Osteocyte (in vitro differentiated cells): ENCODE results near the gene NDUFAF2. TPM values are rescaled to one million over a fixed set of nuclear protein-coding genes. Genes with fewer than 3 reads are reported as not detected.

ENCODE experiments used
- DNase-seq: peaks from one replicate; pipeline ENCODE4 v3.0.0; 2021; ENCODE audit warnings: mixed read lengths; ENCODE audit not compliant: unreplicated experiment; ENCODE audit errors: extremely low spot score
- H3K27ac Mint-ChIP-seq: one replicate; pipeline ENCODE4 v1.8.0; 2021; ENCODE audit warnings: mild to moderate bottlenecking, mixed read lengths; ENCODE audit not compliant: unreplicated experiment
- H3K27me3 Mint-ChIP-seq: one replicate; pipeline ENCODE4 v1.8.0; 2021; ENCODE audit warnings: mixed read lengths; ENCODE audit not compliant: unreplicated experiment
- H3K36me3 Mint-ChIP-seq: one replicate; pipeline ENCODE4 v1.8.0; 2021; ENCODE audit warnings: mixed read lengths; ENCODE audit not compliant: unreplicated experiment
- H3K4me1 Mint-ChIP-seq: one replicate; pipeline ENCODE4 v1.8.0; 2021; ENCODE audit warnings: mixed read lengths; ENCODE audit not compliant: unreplicated experiment
- H3K4me3 Mint-ChIP-seq: one replicate; pipeline ENCODE4 v1.8.0; 2021; ENCODE audit warnings: mild to moderate bottlenecking, moderate library complexity, mixed read lengths; ENCODE audit not compliant: unreplicated experiment
- H3K9me3 Mint-ChIP-seq: one replicate; pipeline ENCODE4 v1.8.0; 2021; ENCODE audit warnings: mixed read lengths; ENCODE audit not compliant: unreplicated experiment
- CTCF ChIP-seq: fragments of 200-600 bp; sonication (generic); IDR thresholded peaks from 2 replicates; pipeline ENCODE4 v1.5.0; 2021; ENCODE audit warnings: antibody characterized with exemption, mild to moderate bottlenecking, moderate library complexity
- total RNA-seq: library from RNA; stranded (reverse); gene quantifications from 2 replicates; pipeline ENCODE4 v1.2.1, GENCODE V29; 2021

Gene NDUFAF2
- total RNA-seq, 1 donor from 2014 or later: 23.4 TPM

- Mint-ChIP-seq H3K36me3 (peaks cover 22% of the 10 kb centered on the region), H3K4me3 (no peak overlapping the region), H3K27me3 (no peaks in the 10 kb centered on the region), H3K9me3 (peaks cover 12% of the 10 kb centered on the region), H3K27ac (no peak overlapping the region), H3K4me1 (no peaks in the 10 kb centered on the region)
- no peak for DNase-seq
- no peak for TF ChIP-seq CTCF
Observed at GRCh38 chr5:61097465-61097864, 152.5 kb downstream of the NDUFAF2 start.

DNA sequence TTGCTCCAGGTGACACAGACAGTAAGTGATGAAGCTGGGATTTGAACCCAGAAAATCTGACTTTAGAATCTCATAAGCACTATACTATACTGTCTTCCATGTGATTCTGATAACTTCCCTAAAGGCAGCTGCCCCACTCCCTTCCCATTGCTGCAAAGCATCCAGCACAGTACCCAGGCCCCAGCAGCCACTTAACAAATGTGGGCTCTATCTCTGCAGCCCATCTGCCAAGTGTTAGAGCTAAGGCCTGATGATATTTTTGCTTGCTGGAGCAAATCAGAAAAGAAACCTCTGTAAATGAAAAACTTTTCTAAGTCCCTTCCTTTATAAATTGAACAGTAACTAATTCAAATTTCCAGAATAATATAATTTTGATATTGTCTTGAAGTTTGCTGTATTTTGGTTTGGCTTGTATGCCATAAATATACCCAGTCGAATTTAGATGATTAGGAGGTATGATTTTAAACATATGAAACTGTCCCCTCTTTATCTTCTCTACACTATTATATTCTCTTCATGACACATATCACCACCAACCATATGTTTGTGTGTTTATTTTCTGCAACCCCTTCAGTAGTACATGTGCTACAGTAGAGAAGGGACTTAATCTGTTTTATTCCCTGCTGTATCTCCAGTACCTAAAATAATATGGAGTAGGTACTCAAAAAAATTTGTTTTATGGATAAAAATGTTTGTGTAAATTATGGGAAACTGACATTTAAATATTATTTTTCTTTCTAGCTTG is 153.4 kb downstream of the NDUFAF2 start:
- no peak for TF ChIP-seq CTCF
- Mint-ChIP-seq H3K27me3 (no peaks in the 10 kb centered on the region), H3K27ac (no peak overlapping the region)

DNA sequence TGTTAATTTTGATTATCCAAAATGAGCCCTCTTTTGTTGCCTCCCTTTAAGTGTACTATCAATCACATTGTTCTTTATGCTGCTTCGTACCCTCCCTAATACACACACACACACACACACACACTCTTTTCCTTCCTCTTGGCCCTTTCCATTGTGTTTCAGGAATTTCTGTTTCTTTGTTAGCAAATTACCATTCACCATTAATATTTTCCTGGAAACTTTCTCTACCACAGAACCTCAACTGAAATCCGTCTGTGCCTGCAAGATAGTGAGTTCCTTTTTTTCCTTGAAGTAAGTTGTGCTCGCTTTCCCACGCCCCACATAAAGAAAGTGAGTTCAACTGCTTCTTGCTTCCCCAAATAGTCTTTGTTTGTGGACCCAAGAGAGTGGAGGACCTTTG is 155.4 kb downstream of the NDUFAF2 start:
- Mint-ChIP-seq H3K9me3 (peaks cover 18% of the 10 kb centered on the region), H3K4me1 (no peaks in the 10 kb centered on the region), H3K27ac (no peak overlapping the region), H3K4me3 (no peak overlapping the region), H3K36me3 (peaks cover 29% of the 10 kb centered on the region), H3K27me3 (no peaks in the 10 kb centered on the region)
- no peak for TF ChIP-seq CTCF
- no peak for DNase-seq

More for the DNA sequence above, 153.4 kb downstream of the NDUFAF2 start:
- Mint-ChIP-seq H3K9me3 (peaks cover 17% of the 10 kb centered on the region), H3K4me3 (no peak overlapping the region), H3K4me1 (no peaks in the 10 kb centered on the region), H3K36me3 (peaks cover 28% of the 10 kb centered on the region)
- no peak for DNase-seq

- TF ChIP-seq CTCF: no peak
Observed at GRCh38 chr5:61114441-61114840, 169.4 kb downstream of the NDUFAF2 start.

GRCh38 chr5:61115968-61116367 is 171.0 kb downstream of the NDUFAF2 start:
- TF ChIP-seq CTCF: no peak
- H3K4me3 Mint-ChIP-seq: no peak overlapping the region
- H3K4me1 Mint-ChIP-seq: no peaks in the 10 kb centered on the region
- H3K27me3 Mint-ChIP-seq: no peaks in the 10 kb centered on the region
- no peak for DNase-seq
- H3K9me3 Mint-ChIP-seq: peaks cover 10% of the 10 kb centered on the region
- H3K36me3 Mint-ChIP-seq: no peaks in the 10 kb centered on the region
- H3K27ac Mint-ChIP-seq: no peak overlapping the region

More at GRCh38 chr5:61114441-61114840, 169.4 kb downstream of the NDUFAF2 start:
- no peak for DNase-seq
- H3K36me3 Mint-ChIP-seq: no peaks in the 10 kb centered on the region
- H3K4me3 Mint-ChIP-seq: no peak overlapping the region
- no peaks in the 10 kb centered on the region for H3K4me1 Mint-ChIP-seq
- H3K27me3 Mint-ChIP-seq: no peaks in the 10 kb centered on the region
- H3K27ac Mint-ChIP-seq: no peak overlapping the region
- peaks cover 10% of the 10 kb centered on the region for H3K9me3 Mint-ChIP-seq
